Thyroid gland (tissue), 4 donors: ENCODE results near the gene F8A3. TPM values are rescaled to one million over a fixed set of nuclear protein-coding genes. Genes with fewer than 3 reads are reported as not detected.
"Not testable (repeated sequence)": the region's sequence is repeated elsewhere in the genome, so short reads cannot be mapped to it uniquely, and the experiment has no call there.

Experiments used
- DNase-seq, 2 donors: peaks; one replicate each; pipeline ENCODE4 v3.0.0-alpha.2; 2019
- H3K27ac ChIP-seq, 3 donors: fragments of 200-600 bp; sonication (generic); 1 replicate in 2 of 3; 2 replicates in 1 of 3; pipeline ENCODE4 v1.5.1; 2016 to 2019; ENCODE audit warnings: mild to moderate bottlenecking in 1 of 3, moderate library complexity in 1 of 3
- H3K27me3 ChIP-seq: fragments of 200-600 bp; sonication (generic); one replicate; pipeline ENCODE4 v1.5.1; 2019
- H3K36me3 ChIP-seq, 2 donors: fragments of 200-600 bp; sonication (generic); one replicate each; pipeline ENCODE4 v1.5.1; 2016 to 2019
- H3K4me1 ChIP-seq, 2 donors: fragments of 200-600 bp; sonication (generic); one replicate each; pipeline ENCODE4 v1.5.1; 2017 to 2019
- H3K4me3 ChIP-seq, 3 donors: fragments of 200-600 bp; sonication (generic); replicated peaks in 1 of 3; 1 replicate in 2 of 3; 2 replicates in 1 of 3; pipeline ENCODE4 v1.5.1; 2016; ENCODE audit warnings: mild to moderate bottlenecking in 1 of 3
- H3K9me3 ChIP-seq: fragments of 200-600 bp; sonication (generic); one replicate; pipeline ENCODE4 v1.5.1; 2017
- CTCF ChIP-seq, 6 experiments: fragments of 200-600 bp in 3 of 6; fragments of 450-650 bp in 3 of 6; sonication (generic) in 3 of 6; IDR thresholded peaks; one replicate each; pipeline ENCODE4 v1.5.1; 2016 to 2019; ENCODE audit warnings: antibody characterized with exemption in 6 of 6, mild to moderate bottlenecking in 2 of 6, inconsistent platforms in 1 of 6, moderate library complexity in 1 of 6
- POLR2A ChIP-seq, 2 donors: fragments of 450-650 bp; IDR thresholded peaks; one replicate each; pipeline ENCODE4 v1.6.1; 2017; ENCODE audit warnings: antibody characterized with exemption in 2 of 2, mild to moderate bottlenecking in 2 of 2, moderate library complexity in 1 of 2
- WGBS, 2 donors: methylation state at CpG; one replicate each; pipeline ENCODE4 v1.1.5; 2017; 5-methylcytosine and 5-hydroxymethylcytosine counted together
- intact Hi-C: fragments of 100-400 bp; cut with DNase I; formaldehyde crosslinking; loops from one replicate; pipeline ENCODE4 v1.15.1; 2023
- total RNA-seq, 4 donors: library from RNA; depleted of rRNA; stranded (reverse); fragments of >200 nt; gene quantifications; one replicate each; pipeline ENCODE4 v1.2.3, GENCODE V29; 2016

Gene F8A3
- 10 to 100 TPM; 17.2 to 33.0 (median 30.8) TPM for total RNA-seq

- H3K27ac ChIP-seq, H3K4me3 ChIP-seq, DNase-seq, H3K4me1 ChIP-seq, H3K36me3 ChIP-seq, H3K9me3 ChIP-seq, H3K27me3 ChIP-seq, intact Hi-C loops: not testable (repeated sequence)
- no CpG with 5 or more reads among the region's 51 CpGs for WGBS, 2 donors
These were observed at the start of gene F8A3 for GRCh38 chrX:155458471-155458870. F8A3 (minus strand) TSS chrX:155458620; CDS start chrX:155458600, 20 bp downstream.

- no peak for TF ChIP-seq POLR2A (IDR thresholded peaks at IDR 0.05)
- TF ChIP-seq CTCF (IDR thresholded peaks at IDR 0.05) = no peak
- Histone ChIP-seq H3K27me3 (no peaks in the 10 kb centered on the region), H3K36me3 (no peaks in the 10 kb centered on the region), H3K9me3 (no peaks in the 10 kb centered on the region), H3K27ac (no peak overlapping the region), H3K4me1 (no peaks in the 10 kb centered on the region), H3K4me3 (no peak overlapping the region)
- no peak for DNase-seq
- intact Hi-C loops = no loop called here
These were observed 46.9 kb upstream of the F8A3 start for GRCh38 chrX:155505296-155505695.

GRCh38 chrX:155495134-155495533 lies 36.7 kb upstream of the F8A3 start:
- intact Hi-C loops, H3K36me3 ChIP-seq, DNase-seq, H3K27ac ChIP-seq, H3K4me1 ChIP-seq, H3K4me3 ChIP-seq, H3K27me3 ChIP-seq, H3K9me3 ChIP-seq: not testable (repeated sequence)
- WGBS, 2 donors = no CpG with 5 or more reads among the region's 2 CpGs

- intact Hi-C loops, DNase-seq, H3K9me3 ChIP-seq, H3K36me3 ChIP-seq, H3K27me3 ChIP-seq, H3K4me3 ChIP-seq, H3K4me1 ChIP-seq, H3K27ac ChIP-seq: not testable (repeated sequence)
- 94% methylated on average over 2 of the region's 3 CpGs; no CpG with 5 or more reads in 1 of the 2 donors for WGBS, 2 donors
These were observed 33.0 kb upstream of the F8A3 start for GRCh38 chrX:155491421-155491820.

GRCh38 chrX:155477136-155477535 lies 18.7 kb upstream of the F8A3 start:
- intact Hi-C loops, H3K27ac ChIP-seq, H3K4me1 ChIP-seq, H3K4me3 ChIP-seq, H3K27me3 ChIP-seq, H3K9me3 ChIP-seq, H3K36me3 ChIP-seq, DNase-seq: not testable (repeated sequence)
- no CpG with 5 or more reads among the region's 7 CpGs for WGBS, 2 donors

GRCh38 chrX:155466269-155466938 lies 8.0 kb upstream of the F8A3 start:
- H3K36me3 ChIP-seq, H3K27ac ChIP-seq, H3K4me1 ChIP-seq, H3K4me3 ChIP-seq, H3K27me3 ChIP-seq, DNase-seq, H3K9me3 ChIP-seq, intact Hi-C loops: not testable (repeated sequence)
- WGBS, 2 donors = no CpG with 5 or more reads among the region's 9 CpGs

GRCh38 chrX:155460501-155460900 lies 2.1 kb upstream of the F8A3 start:
- H3K27ac ChIP-seq, H3K4me3 ChIP-seq, H3K36me3 ChIP-seq, DNase-seq, H3K27me3 ChIP-seq, H3K4me1 ChIP-seq, H3K9me3 ChIP-seq, intact Hi-C loops: not testable (repeated sequence)
- no CpG with 5 or more reads among the region's 8 CpGs for WGBS, 2 donors

- H3K4me3 ChIP-seq, H3K36me3 ChIP-seq, intact Hi-C loops, H3K4me1 ChIP-seq, H3K9me3 ChIP-seq, H3K27ac ChIP-seq, H3K27me3 ChIP-seq, DNase-seq: not testable (repeated sequence)
- WGBS, 2 donors = no CpG with 5 or more reads among the region's 97 CpGs
These were observed 516 bp downstream of the F8A3 start for GRCh38 chrX:155457761-155458447.
